IPS-18a (cell line): Measurements from ENCODE around the gene ZFYVE27.
A peak's percentile ranks its signal among the peaks of the same experiment; 100 is the strongest.

Experiments used
- H3K27ac ChIP-seq: one replicate; pipeline ENCODE4 v1.5.1; 2013; ENCODE audit warnings: low read length
- H3K27me3 ChIP-seq: one replicate; pipeline ENCODE4 v1.6.1; 2013; ENCODE audit warnings: mild to moderate bottlenecking, low read length; ENCODE audit not compliant: control insufficient read depth, insufficient read depth
- H3K36me3 ChIP-seq: one replicate; pipeline ENCODE4 v1.6.1; 2013; ENCODE audit warnings: low read depth, low read length; ENCODE audit not compliant: control insufficient read depth
- H3K4me1 ChIP-seq: one replicate; pipeline ENCODE4 v1.6.1; 2013; ENCODE audit warnings: low read depth, low read length; ENCODE audit not compliant: control insufficient read depth
- H3K4me3 ChIP-seq: one replicate; pipeline ENCODE4 v1.5.1; 2013; ENCODE audit warnings: low read length
- H3K9ac ChIP-seq: one replicate; pipeline ENCODE4 v1.6.1; 2013; ENCODE audit warnings: mild to moderate bottlenecking, low read length, moderate library complexity
- H3K9me3 ChIP-seq: one replicate; pipeline ENCODE4 v1.6.1; 2013; ENCODE audit warnings: low read depth, low read length; ENCODE audit not compliant: control insufficient read depth

The ZFYVE27 gene

DNA sequence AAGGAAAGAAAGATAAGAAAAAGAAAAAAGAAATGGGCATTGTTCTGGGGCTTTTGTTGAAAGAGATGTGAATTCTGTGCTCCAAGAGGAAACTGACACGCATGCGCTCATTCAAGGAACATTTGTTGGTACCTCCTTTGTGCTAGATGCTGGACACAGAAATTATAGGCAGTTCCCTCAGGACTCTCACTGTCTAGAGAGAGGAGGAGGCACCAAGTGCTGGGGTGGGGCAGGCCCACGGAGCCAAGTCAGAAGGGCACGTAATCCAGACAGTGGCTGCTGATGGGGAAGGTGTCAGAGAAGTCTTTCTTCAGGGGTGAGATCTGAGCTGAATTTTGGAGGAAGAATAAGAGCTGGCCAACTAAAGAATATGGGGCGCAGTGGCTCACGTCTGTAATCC lies 2.9 kb upstream of the ZFYVE27 start:
- Histone ChIP-seq H3K27ac (no peak overlapping the region), H3K4me1 (peaks cover 4% of the 10 kb centered on the region), H3K9ac (no peak overlapping the region), H3K27me3 (peaks cover 21% of the 10 kb centered on the region), H3K36me3 (no peaks in the 10 kb centered on the region), H3K9me3 (peaks cover 5% of the 10 kb centered on the region), H3K4me3 (no peak overlapping the region)

GRCh38 chr10:97736403-97736901 lies 476 bp upstream of the ZFYVE27 start:
- Histone ChIP-seq H3K27ac (no peak overlapping the region), H3K4me1 (peaks cover 4% of the 10 kb centered on the region), H3K9me3 (peaks cover 5% of the 10 kb centered on the region), H3K9ac (no peak overlapping the region), H3K4me3 (no peak overlapping the region), H3K27me3 (peaks cover 21% of the 10 kb centered on the region), H3K36me3 (peaks cover 11% of the 10 kb centered on the region)

GRCh38 chr10:97737770-97738265 lies 890 bp downstream of the ZFYVE27 start:
- peak overlapping the region; percentile 90 for H3K4me3 ChIP-seq
- H3K27ac ChIP-seq, result no peak overlapping the region
- H3K4me1 ChIP-seq, result peaks cover 4% of the 10 kb centered on the region

GRCh38 chr10:97738616-97739015 lies 1.7 kb downstream of the ZFYVE27 start:
- Histone ChIP-seq H3K9ac (no peak overlapping the region), H3K4me1 (peaks cover 4% of the 10 kb centered on the region), H3K27me3 (peaks cover 21% of the 10 kb centered on the region), H3K27ac (no peak overlapping the region), H3K9me3 (peaks cover 5% of the 10 kb centered on the region), H3K36me3 (peaks cover 11% of the 10 kb centered on the region), H3K4me3 (no peak overlapping the region)

More at GRCh38 chr10:97737770-97738265, 890 bp downstream of the ZFYVE27 start:
- peak overlapping the region; percentile 81 for H3K9ac ChIP-seq
- H3K27me3 ChIP-seq, result peaks cover 21% of the 10 kb centered on the region
- peaks cover 11% of the 10 kb centered on the region for H3K36me3 ChIP-seq
- peaks cover 5% of the 10 kb centered on the region for H3K9me3 ChIP-seq

DNA sequence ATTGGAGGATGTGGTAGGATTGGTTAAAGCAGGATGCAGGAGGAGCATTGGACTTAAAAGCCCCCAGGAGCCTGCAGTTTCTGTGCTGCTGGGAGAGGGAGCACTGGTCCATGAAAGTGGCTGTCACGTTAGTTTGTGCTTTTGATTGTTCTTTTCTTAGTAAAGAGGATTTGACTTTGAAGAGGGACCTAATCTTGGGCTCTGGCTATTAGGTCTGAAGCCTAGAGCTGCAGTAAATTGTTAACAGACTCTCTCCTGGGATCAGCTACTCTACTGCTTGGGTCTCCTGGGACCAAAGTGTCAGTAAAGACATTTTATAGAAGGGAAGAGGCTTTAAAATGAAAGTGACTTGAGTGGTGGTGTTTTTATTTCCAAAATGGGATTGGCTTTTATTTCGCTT lies 3.7 kb downstream of the ZFYVE27 start:
- no peak overlapping the region for H3K9ac ChIP-seq
- H3K36me3 ChIP-seq, result peaks cover 21% of the 10 kb centered on the region
- H3K27me3 ChIP-seq, result peaks cover 12% of the 10 kb centered on the region
- peaks cover 5% of the 10 kb centered on the region for H3K9me3 ChIP-seq
- H3K27ac ChIP-seq, result no peak overlapping the region
- peaks cover 4% of the 10 kb centered on the region for H3K4me1 ChIP-seq
- H3K4me3 ChIP-seq, result no peak overlapping the region

DNA sequence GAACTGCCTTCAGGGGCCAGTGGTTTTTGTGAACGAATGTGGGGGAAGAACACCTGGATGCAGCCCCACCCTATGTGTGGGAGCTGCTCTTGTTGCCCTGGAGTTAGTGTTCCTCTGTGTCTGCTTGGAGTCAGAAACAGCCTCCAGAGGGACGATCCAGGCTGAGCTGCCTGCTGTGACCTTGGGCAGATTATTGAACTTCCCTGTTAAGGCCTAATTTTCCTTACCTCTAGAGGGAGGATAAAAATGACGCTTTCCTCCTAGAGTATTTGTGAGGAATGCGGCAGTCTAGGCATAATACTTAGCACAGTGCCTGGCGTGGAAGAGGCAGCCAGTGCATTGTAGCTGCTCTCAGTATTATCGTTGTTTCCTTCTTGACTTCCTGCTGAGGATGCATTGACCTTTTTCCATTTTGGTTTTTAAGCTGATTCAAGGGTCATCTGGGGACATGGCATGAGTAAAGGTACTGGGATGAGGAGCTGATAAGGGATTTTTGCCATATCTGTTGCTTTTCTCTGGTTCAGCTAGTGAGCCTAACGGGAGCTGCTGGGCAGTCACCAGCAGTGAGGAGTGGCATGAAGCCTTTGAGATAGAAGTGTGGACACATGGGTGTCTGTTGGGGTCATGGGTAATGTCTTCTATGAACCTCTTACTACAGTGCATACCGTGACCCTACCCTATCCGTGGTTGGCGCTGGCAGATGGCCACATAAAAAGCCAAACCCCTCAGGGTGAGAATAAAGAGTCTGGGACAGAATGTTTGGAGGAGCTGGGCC lies 6.4 kb downstream of the ZFYVE27 start:
- Histone ChIP-seq H3K9ac (no peak overlapping the region), H3K4me1 (no peaks in the 10 kb centered on the region), H3K27ac (no peak overlapping the region), H3K27me3 (no peaks in the 10 kb centered on the region), H3K36me3 (peaks cover 39% of the 10 kb centered on the region), H3K9me3 (no peaks in the 10 kb centered on the region), H3K4me3 (no peak overlapping the region)

DNA sequence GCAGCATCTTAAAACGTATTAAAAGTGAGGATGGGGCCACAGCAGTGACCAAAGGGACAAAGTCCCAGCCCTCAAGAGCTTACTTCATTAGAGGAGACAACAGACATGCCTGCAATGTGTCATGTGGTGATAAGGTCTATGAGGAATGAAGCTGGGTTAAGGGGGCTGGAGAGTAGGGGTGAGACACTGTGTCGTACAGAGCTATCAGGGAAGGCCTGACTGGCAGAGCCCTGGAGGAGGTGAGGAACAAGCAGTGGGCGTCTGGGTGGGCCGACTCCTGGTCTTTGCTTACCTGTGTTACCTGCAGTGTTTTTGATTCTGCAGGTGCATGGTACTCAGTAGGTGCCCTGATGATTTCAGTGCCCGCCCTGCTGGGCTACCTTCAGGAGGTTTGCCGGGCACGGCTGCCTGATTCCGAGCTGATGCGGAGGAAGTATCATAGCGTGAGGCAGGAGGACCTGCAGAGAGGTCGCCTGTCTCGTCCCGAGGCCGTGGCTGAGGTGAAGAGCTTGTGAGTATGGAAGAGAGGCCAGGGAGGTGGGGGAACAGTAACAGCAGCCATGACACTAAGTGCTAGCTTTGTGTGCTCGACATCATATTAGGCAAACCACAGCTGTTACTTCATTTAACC lies 7.6 kb downstream of the ZFYVE27 start:
- Histone ChIP-seq H3K9me3 (no peaks in the 10 kb centered on the region), H3K4me3 (no peak overlapping the region), H3K27me3 (no peaks in the 10 kb centered on the region), H3K36me3 (peaks cover 46% of the 10 kb centered on the region), H3K27ac (no peak overlapping the region), H3K4me1 (no peaks in the 10 kb centered on the region), H3K9ac (no peak overlapping the region)

- peaks cover 62% of the 10 kb centered on the region for H3K36me3 ChIP-seq
These were observed 10.6 kb downstream of the ZFYVE27 start for GRCh38 chr10:97747573-97747972.

DNA sequence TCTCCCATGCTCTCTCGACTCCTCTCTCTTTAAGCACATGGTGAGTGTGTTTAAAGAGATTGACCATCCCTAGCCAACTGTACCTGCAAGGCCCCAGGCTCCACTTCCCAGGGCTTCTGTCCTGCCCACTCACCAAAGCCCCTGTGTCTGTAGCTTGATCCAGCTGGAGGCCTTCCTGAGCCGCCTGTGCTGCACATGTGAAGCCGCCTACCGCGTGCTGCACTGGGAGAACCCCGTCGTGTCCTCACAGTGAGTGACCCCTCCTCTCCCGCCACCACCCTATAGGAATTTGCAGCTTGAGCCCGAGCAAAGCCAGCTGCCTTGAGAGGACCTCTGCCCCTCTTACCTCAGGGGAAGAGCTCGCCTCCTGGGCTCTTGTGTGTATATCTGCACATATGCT lies 11.2 kb downstream of the ZFYVE27 start:
- no peak overlapping the region for H3K9ac ChIP-seq
- peaks cover 62% of the 10 kb centered on the region for H3K36me3 ChIP-seq

More at GRCh38 chr10:97747573-97747972, 10.6 kb downstream of the ZFYVE27 start:
- Histone ChIP-seq H3K9me3 (no peaks in the 10 kb centered on the region), H3K9ac (no peak overlapping the region), H3K27me3 (no peaks in the 10 kb centered on the region), H3K27ac (no peak overlapping the region), H3K4me3 (no peak overlapping the region), H3K4me1 (no peaks in the 10 kb centered on the region)

DNA sequence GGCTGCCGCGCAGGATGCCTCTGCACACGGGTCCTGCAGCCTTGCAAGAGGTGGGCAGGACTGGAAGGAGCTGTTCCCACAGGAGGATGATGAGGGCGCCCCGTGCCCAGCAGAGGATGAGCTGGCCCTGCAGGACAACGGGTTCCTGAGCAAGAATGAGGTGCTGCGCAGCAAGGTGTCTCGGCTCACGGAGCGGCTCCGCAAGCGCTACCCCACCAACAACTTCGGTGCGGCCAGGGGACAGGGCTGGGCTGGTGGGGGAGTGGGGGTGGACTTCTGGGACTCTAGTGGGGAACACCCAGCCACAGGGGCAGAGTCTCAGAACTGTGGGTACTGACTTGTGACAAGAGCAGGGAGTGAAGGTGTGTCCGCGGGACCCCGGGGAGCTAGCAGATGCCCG lies 16.0 kb downstream of the ZFYVE27 start:
- Histone ChIP-seq H3K9me3 (no peaks in the 10 kb centered on the region), H3K4me1 (no peaks in the 10 kb centered on the region), H3K27ac (no peak overlapping the region), H3K9ac (no peak overlapping the region), H3K27me3 (no peaks in the 10 kb centered on the region), H3K36me3 (peaks cover 57% of the 10 kb centered on the region), H3K4me3 (no peak overlapping the region)

More for the DNA sequence above, 11.2 kb downstream of the ZFYVE27 start:
- Histone ChIP-seq H3K4me3 (no peak overlapping the region), H3K4me1 (no peaks in the 10 kb centered on the region), H3K27ac (no peak overlapping the region), H3K27me3 (no peaks in the 10 kb centered on the region), H3K9me3 (no peaks in the 10 kb centered on the region)

DNA sequence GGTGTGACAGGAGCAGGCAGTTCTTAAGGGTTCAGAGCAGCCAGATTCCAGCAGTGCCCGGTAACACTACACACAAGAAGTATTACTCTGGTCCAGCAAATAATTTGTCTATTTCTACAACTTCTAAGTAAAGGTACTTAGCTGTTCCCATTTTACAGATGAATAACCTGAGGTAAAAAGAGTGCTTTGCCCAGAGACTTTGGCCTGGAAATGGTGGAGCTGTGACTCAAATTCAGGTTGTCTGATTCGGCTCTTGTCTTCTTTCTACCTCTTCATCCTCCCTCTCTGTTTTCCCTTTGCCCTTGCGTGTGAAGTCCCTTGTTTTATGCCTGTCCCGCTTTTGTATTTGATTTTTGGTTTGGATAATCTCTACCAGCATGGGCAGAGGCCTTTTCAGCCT lies 17.8 kb downstream of the ZFYVE27 start:
- H3K4me3 ChIP-seq, result no peak overlapping the region
- no peak overlapping the region for H3K27ac ChIP-seq
- H3K9ac ChIP-seq, result no peak overlapping the region
- no peaks in the 10 kb centered on the region for H3K9me3 ChIP-seq
- H3K27me3 ChIP-seq, result no peaks in the 10 kb centered on the region
- peaks cover 41% of the 10 kb centered on the region for H3K36me3 ChIP-seq
- no peaks in the 10 kb centered on the region for H3K4me1 ChIP-seq
